CD8-positive, alpha-beta memory T cell (primary cell): ENCODE data around the gene MAML2. TPM values are rescaled to one million over a fixed set of nuclear protein-coding genes. Genes with fewer than 3 reads are reported as not detected.

ENCODE experiments used
- CTCF ChIA-PET: fragments of 350-600 bp; sonication (Branson Sonifier 250); formaldehyde crosslinking; loops from one replicate; lab custom pipeline; 2021; ENCODE audit warnings: antibody characterized with exemption; lab: Charles Lee
- POLR2A ChIA-PET: fragments of 350-600 bp; sonication (Branson Sonifier 250); formaldehyde crosslinking; loops from one replicate; lab custom pipeline; 2021; ENCODE audit warnings: antibody characterized with exemption; lab: Charles Lee
- DNase-seq, 5 donors: peaks; one replicate each; pipeline versions ENCODE4 v3.0.0 to v3.0.0-alpha.2; 2020 to 2022; ENCODE audit warnings: mixed read lengths in 1 of 5
- H3K27ac ChIP-seq: one replicate; pipeline ENCODE4 v1.7.0; 2013; ENCODE audit warnings: low read depth, mild to moderate bottlenecking, low read length, moderate library complexity
- H3K27me3 ChIP-seq: 2 replicates; pipeline ENCODE4 v1.7.0; 2013; ENCODE audit warnings: low read length, mild to moderate bottlenecking; ENCODE audit not compliant: insufficient read depth, poor library complexity, severe bottlenecking
- H3K36me3 ChIP-seq: 2 replicates; pipeline ENCODE4 v1.7.0; 2013; ENCODE audit warnings: mild to moderate bottlenecking, low read length, moderate library complexity; ENCODE audit not compliant: insufficient read depth
- H3K4me1 ChIP-seq: 2 replicates; pipeline ENCODE4 v1.7.0; 2013; ENCODE audit warnings: mild to moderate bottlenecking, low read length, moderate library complexity; ENCODE audit not compliant: insufficient read depth
- H3K4me3 ChIP-seq: 2 replicates; pipeline ENCODE4 v1.7.0; 2013; ENCODE audit warnings: mild to moderate bottlenecking, low read length
- H3K9me3 ChIP-seq: 2 replicates; pipeline ENCODE4 v1.7.0; 2013; ENCODE audit warnings: mild to moderate bottlenecking, low read length
- H3K27ac Mint-ChIP-seq, 8 donors: one replicate each; pipeline ENCODE4 v1.8.0; 2020 to 2021; ENCODE audit warnings: mixed read lengths in 8 of 8, mild to moderate bottlenecking in 6 of 8, inconsistent platforms in 3 of 8, moderate library complexity in 3 of 8
- H3K27me3 Mint-ChIP-seq, 2 donors: one replicate each; pipeline ENCODE4 v1.8.0; 2020 to 2021; ENCODE audit warnings: mixed read lengths in 2 of 2, mild to moderate bottlenecking in 1 of 2, moderate library complexity in 1 of 2
- H3K36me3 Mint-ChIP-seq, 3 donors: one replicate each; pipeline ENCODE4 v1.8.0; 2020 to 2021; ENCODE audit warnings: mixed read lengths in 3 of 3, inconsistent platforms in 1 of 3, mild to moderate bottlenecking in 1 of 3
- H3K4me1 Mint-ChIP-seq, 3 donors: one replicate each; pipeline ENCODE4 v1.8.0; 2020 to 2021; ENCODE audit warnings: mixed read lengths in 3 of 3, inconsistent platforms in 1 of 3, mild to moderate bottlenecking in 1 of 3
- H3K4me3 Mint-ChIP-seq, 7 donors: one replicate each; pipeline ENCODE4 v1.8.0; 2020 to 2021; ENCODE audit warnings: mixed read lengths in 7 of 7, mild to moderate bottlenecking in 6 of 7, moderate library complexity in 4 of 7, inconsistent platforms in 2 of 7
- H3K9me3 Mint-ChIP-seq, 5 donors: one replicate each; pipeline ENCODE4 v1.8.0; 2020 to 2022; ENCODE audit warnings: mixed read lengths in 5 of 5, mild to moderate bottlenecking in 3 of 5, moderate library complexity in 2 of 5, inconsistent platforms in 1 of 5
- polyA plus RNA-seq: library from polyadenylated mRNA; unstranded; fragments of 300-500 nt; fragmentation: Illumina TruSeq; gene quantifications from one replicate; pipeline ENCODE4 v1.2.3, GENCODE V29; 2021
- total RNA-seq, 2 experiments: library from RNA; stranded (reverse); gene quantifications; one replicate each; pipeline ENCODE4 v1.2.3, GENCODE V29; 2021

The MAML2 gene
- total and polyA plus RNA-seq, 3 experiments from 2014 or later, result 11.1 to 15.9 (median 15.6) TPM

GRCh38 chr11:95943546-95943945, 399.4 kb downstream of the MAML2 start:
- no peaks in the 10 kb centered on the region for H3K4me1 Mint-ChIP-seq
- H3K36me3 ChIP-seq, result no peaks in the 10 kb centered on the region
- H3K9me3 Mint-ChIP-seq, result peaks cover 3 to 16% (median 6%) of the 10 kb centered on the region in 5 donors
- H3K27me3 Mint-ChIP-seq, result peaks cover 0 to 1% of the 10 kb centered on the region in 2 donors
- no peak for DNase-seq
- no peaks in the 10 kb centered on the region for H3K27me3 ChIP-seq
- no peaks in the 10 kb centered on the region for H3K9me3 ChIP-seq
- H3K27ac Mint-ChIP-seq, result no peak overlapping the region
- no peak overlapping the region for H3K27ac ChIP-seq
- H3K4me3 ChIP-seq, result no peak overlapping the region
- no peaks in the 10 kb centered on the region for H3K4me1 ChIP-seq
- H3K4me3 Mint-ChIP-seq, result no peak overlapping the region
- H3K36me3 Mint-ChIP-seq, result peaks cover 1 to 23% (median 3%) of the 10 kb centered on the region in 3 donors
- CTCF ChIA-PET, result no interaction called here
- POLR2A ChIA-PET, result no interaction called here

- H3K9me3 Mint-ChIP-seq, result peaks cover 1 to 5% (median 4%) of the 10 kb centered on the region in 5 donors
- no peak overlapping the region for H3K27ac ChIP-seq
- H3K27ac Mint-ChIP-seq, result peak overlapping the region in 1 of 8 donors; percentile 7
- no peaks in the 10 kb centered on the region for H3K9me3 ChIP-seq
- ChIA-PET POLR2A (no interaction called here), CTCF (no interaction called here)
- no peaks in the 10 kb centered on the region for H3K4me1 Mint-ChIP-seq
- no peak overlapping the region for H3K4me3 ChIP-seq
- peaks cover 1 to 7% of the 10 kb centered on the region in 2 donors for H3K27me3 Mint-ChIP-seq
- no peaks in the 10 kb centered on the region for H3K36me3 ChIP-seq
- no peaks in the 10 kb centered on the region for H3K4me1 ChIP-seq
- no peaks in the 10 kb centered on the region for H3K27me3 ChIP-seq
- no peak for DNase-seq
- peaks cover 0 to 4% (median 0%) of the 10 kb centered on the region in 3 donors for H3K36me3 Mint-ChIP-seq
- no peak overlapping the region for H3K4me3 Mint-ChIP-seq
Observed at GRCh38 chr11:95939091-95939490, 403.9 kb downstream of the MAML2 start.

- DNase-seq, result no peak
- Histone ChIP-seq H3K4me3 (no peak overlapping the region), H3K9me3 (no peaks in the 10 kb centered on the region), H3K27ac (no peak overlapping the region), H3K27me3 (no peaks in the 10 kb centered on the region), H3K4me1 (no peaks in the 10 kb centered on the region), H3K36me3 (no peaks in the 10 kb centered on the region)
- ChIA-PET CTCF (no interaction called here), POLR2A (no interaction called here)
- Mint-ChIP-seq H3K4me1 (no peaks in the 10 kb centered on the region), H3K4me3 (no peak overlapping the region), H3K36me3 (no peaks in the 10 kb centered on the region), H3K9me3 (peaks cover 0 to 10% (median 0%) of the 10 kb centered on the region in 5 donors), H3K27ac (no peak overlapping the region), H3K27me3 (peaks cover 3 to 7% of the 10 kb centered on the region in 2 donors)
Observed at GRCh38 chr11:95937358-95937757, 405.6 kb downstream of the MAML2 start.

GRCh38 chr11:95933594-95933993, 409.4 kb downstream of the MAML2 start:
- Mint-ChIP-seq H3K36me3 (peaks cover 0 to 3% (median 0%) of the 10 kb centered on the region in 3 donors), H3K27me3 (peaks cover 2 to 7% of the 10 kb centered on the region in 2 donors), H3K9me3 (peaks cover 11 to 27% (median 22%) of the 10 kb centered on the region in 5 donors), H3K4me1 (no peaks in the 10 kb centered on the region), H3K4me3 (no peak overlapping the region), H3K27ac (no peak overlapping the region)
- H3K9me3 ChIP-seq, result peaks cover 4% of the 10 kb centered on the region
- ChIA-PET CTCF (no interaction called here), POLR2A (no interaction called here)
- H3K4me1 ChIP-seq, result no peaks in the 10 kb centered on the region
- no peak overlapping the region for H3K4me3 ChIP-seq
- DNase-seq, result no peak
- no peaks in the 10 kb centered on the region for H3K27me3 ChIP-seq
- no peaks in the 10 kb centered on the region for H3K36me3 ChIP-seq
- no peak overlapping the region for H3K27ac ChIP-seq

GRCh38 chr11:95931916-95932315, 411.1 kb downstream of the MAML2 start:
- ChIA-PET CTCF (no interaction called here), POLR2A (no interaction called here)
- Mint-ChIP-seq H3K9me3 (peaks cover 11 to 27% (median 22%) of the 10 kb centered on the region in 5 donors), H3K27me3 (peaks cover 8 to 9% of the 10 kb centered on the region in 2 donors), H3K27ac (no peak overlapping the region), H3K4me1 (no peaks in the 10 kb centered on the region), H3K4me3 (no peak overlapping the region), H3K36me3 (peaks cover 0 to 6% (median 0%) of the 10 kb centered on the region in 3 donors)
- DNase-seq, result no peak
- H3K36me3 ChIP-seq, result no peaks in the 10 kb centered on the region
- no peaks in the 10 kb centered on the region for H3K27me3 ChIP-seq
- H3K4me3 ChIP-seq, result no peak overlapping the region
- peaks cover 4% of the 10 kb centered on the region for H3K9me3 ChIP-seq
- H3K4me1 ChIP-seq, result no peaks in the 10 kb centered on the region
- H3K27ac ChIP-seq, result no peak overlapping the region

- Histone ChIP-seq H3K27me3 (no peaks in the 10 kb centered on the region), H3K9me3 (peaks cover 4% of the 10 kb centered on the region), H3K36me3 (no peaks in the 10 kb centered on the region), H3K4me1 (no peaks in the 10 kb centered on the region), H3K4me3 (no peak overlapping the region), H3K27ac (no peak overlapping the region)
- CTCF ChIA-PET, result no interaction called here
- Mint-ChIP-seq H3K4me3 (no peak overlapping the region), H3K4me1 (no peaks in the 10 kb centered on the region), H3K27me3 (peaks cover 11 to 12% of the 10 kb centered on the region in 2 donors), H3K27ac (no peak overlapping the region), H3K9me3 (peaks cover 11 to 27% (median 22%) of the 10 kb centered on the region in 5 donors), H3K36me3 (peaks cover 0 to 6% (median 0%) of the 10 kb centered on the region in 3 donors)
- no peak for DNase-seq
- POLR2A ChIA-PET, result no interaction called here
Observed at GRCh38 chr11:95930948-95931347, 412.0 kb downstream of the MAML2 start.

GRCh38 chr11:95926726-95927125, 416.3 kb downstream of the MAML2 start:
- ChIA-PET POLR2A (no interaction called here), CTCF (no interaction called here)
- Histone ChIP-seq H3K27me3 (no peaks in the 10 kb centered on the region), H3K4me1 (peaks cover 23% of the 10 kb centered on the region), H3K36me3 (no peaks in the 10 kb centered on the region), H3K9me3 (peaks cover 4% of the 10 kb centered on the region), H3K4me3 (no peak overlapping the region), H3K27ac (no peak overlapping the region)
- Mint-ChIP-seq H3K27ac (no peak overlapping the region), H3K4me1 (peaks cover 30 to 33% (median 32%) of the 10 kb centered on the region in 3 donors), H3K27me3 (peaks cover 9 to 12% of the 10 kb centered on the region in 2 donors), H3K9me3 (peaks cover 10 to 19% (median 17%) of the 10 kb centered on the region in 5 donors), H3K4me3 (peak overlapping the region in 1 of 7 donors; percentile 36), H3K36me3 (peaks cover 2 to 12% (median 6%) of the 10 kb centered on the region in 3 donors)
- DNase-seq, result no peak
